Loucy (cell line): Measurements from ENCODE around the gene TSPAN3.

Experiments used
- CTCF ChIP-seq: fragments of 200-600 bp; sonication (generic); conservative IDR thresholded peaks from 2 replicates; pipeline ENCODE4 v1.5.1; 2014; ENCODE audit warnings: mild to moderate bottlenecking, antibody characterized with exemption, low read length
- EZH2phosphoT487 ChIP-seq: fragments of 200-600 bp; IDR thresholded peaks from 2 replicates; pipeline ENCODE4 v1.6.1; 2018; ENCODE audit warnings: antibody characterized with exemption, mild to moderate bottlenecking, moderate library complexity, borderline replicate concordance

- no peak for TF ChIP-seq CTCF
- no peak for TF ChIP-seq EZH2phosphoT487
Measured at GRCh38 chr15:77036537-77037387, 34.1 kb downstream of the TSPAN3 start.
